HG03378 (cell line): ENCODE measurements around the gene DSP.

ENCODE experiments used
- ATAC-seq: cut with Tn5 transposase; IDR thresholded peaks from one replicate; pipeline ENCODE4 v1.9.1; 2021; ENCODE audit warnings: mild to moderate bottlenecking, moderate library complexity; ENCODE audit not compliant: unreplicated experiment

Gene DSP

GRCh38 chr6:7559196-7559595, 17.7 kb downstream of the DSP start:
- no peak for ATAC-seq

GRCh38 chr6:7559651-7560385, 18.3 kb downstream of the DSP start:
- ATAC-seq: no peak

- no peak for ATAC-seq
Measured at GRCh38 chr6:7561153-7561964, 19.9 kb downstream of the DSP start.

GRCh38 chr6:7562769-7563168, 21.3 kb downstream of the DSP start:
- ATAC-seq: no peak

GRCh38 chr6:7566107-7566506, 24.6 kb downstream of the DSP start:
- ATAC-seq: no peak

GRCh38 chr6:7566617-7567173, 25.2 kb downstream of the DSP start:
- ATAC-seq: no peak

- no peak for ATAC-seq
Measured at GRCh38 chr6:7568021-7568420, 26.6 kb downstream of the DSP start.

GRCh38 chr6:7569082-7569481, 27.6 kb downstream of the DSP start:
- ATAC-seq: no peak

GRCh38 chr6:7572213-7572943, 30.9 kb downstream of the DSP start:
- no peak for ATAC-seq

GRCh38 chr6:7574500-7574899, 33.0 kb downstream of the DSP start:
- ATAC-seq: no peak

- ATAC-seq: no peak
Measured at GRCh38 chr6:7578516-7578915, 37.0 kb downstream of the DSP start.

- no peak for ATAC-seq
Measured at GRCh38 chr6:7578931-7579330, 37.5 kb downstream of the DSP start.

GRCh38 chr6:7579851-7580250, 38.4 kb downstream of the DSP start:
- ATAC-seq: no peak

- no peak for ATAC-seq
Measured at GRCh38 chr6:7580537-7580926, 39.1 kb downstream of the DSP start.

- ATAC-seq: no peak
Measured at GRCh38 chr6:7580927-7581618, 39.6 kb downstream of the DSP start.

GRCh38 chr6:7585287-7585930, 43.9 kb downstream of the DSP start:
- no peak for ATAC-seq

- no peak for ATAC-seq
Measured at GRCh38 chr6:7587631-7588100, 46.2 kb downstream of the DSP start.

GRCh38 chr6:7588506-7588905, 47.0 kb downstream of the DSP start:
- ATAC-seq: no peak

GRCh38 chr6:7589221-7589620, 47.8 kb downstream of the DSP start:
- ATAC-seq: no peak
